Measurements from ENCODE around the gene TRPM2.
A peak's percentile ranks its signal among the peaks of the same experiment; 100 is the strongest.

TRPM2 gene

GRCh38 chr21:44427241-44428120, 74.1 kb downstream of the TRPM2 start:
- DNase-seq (ENCODE audit: low read depth in 2 of 2, low spot score in 1 of 2): no peak

GRCh38 chr21:44428281-44428960, 75.0 kb downstream of the TRPM2 start:
- peak in 1 of 2 donors; percentile 8 for DNase-seq (ENCODE audit: low read depth in 2 of 2, low spot score in 1 of 2)

- DNase-seq (ENCODE audit: low read depth in 2 of 2, low spot score in 1 of 2): no peak
Measured at GRCh38 chr21:44429894-44430293, 76.5 kb downstream of the TRPM2 start.

GRCh38 chr21:44431300-44431699, 77.9 kb downstream of the TRPM2 start:
- no peak for DNase-seq (ENCODE audit: low read depth in 2 of 2, low spot score in 1 of 2)

- no peak for DNase-seq (ENCODE audit: low read depth in 2 of 2, low spot score in 1 of 2)
Measured at GRCh38 chr21:44432841-44433790, 79.7 kb downstream of the TRPM2 start.

- DNase-seq (ENCODE audit: low read depth in 2 of 2, low spot score in 1 of 2): no peak
Measured at GRCh38 chr21:44433791-44434567, 80.6 kb downstream of the TRPM2 start.

- DNase-seq (ENCODE audit: low read depth in 2 of 2, low spot score in 1 of 2): no peak
Measured at GRCh38 chr21:44434568-44434925, 81.1 kb downstream of the TRPM2 start.

GRCh38 chr21:44434936-44435635, 81.7 kb downstream of the TRPM2 start:
- no peak for DNase-seq (ENCODE audit: low read depth in 2 of 2, low spot score in 1 of 2)

- no peak for DNase-seq (ENCODE audit: low read depth in 2 of 2, low spot score in 1 of 2)
Measured at GRCh38 chr21:44436111-44436611, 82.7 kb downstream of the TRPM2 start.

- no peak for DNase-seq (ENCODE audit: low read depth in 2 of 2, low spot score in 1 of 2)
Measured at GRCh38 chr21:44436958-44437357, 83.5 kb downstream of the TRPM2 start.

GRCh38 chr21:44437371-44437695, 83.9 kb downstream of the TRPM2 start:
- DNase-seq (ENCODE audit: low read depth in 2 of 2, low spot score in 1 of 2): no peak

GRCh38 chr21:44437696-44438431, 84.4 kb downstream of the TRPM2 start:
- DNase-seq (ENCODE audit: low read depth in 2 of 2, low spot score in 1 of 2): no peak

GRCh38 chr21:44438531-44439210, 85.2 kb downstream of the TRPM2 start:
- no peak for DNase-seq (ENCODE audit: low read depth in 2 of 2, low spot score in 1 of 2)

GRCh38 chr21:44439211-44439600, 85.8 kb downstream of the TRPM2 start:
- no peak for DNase-seq (ENCODE audit: low read depth in 2 of 2, low spot score in 1 of 2)

- DNase-seq (ENCODE audit: low read depth in 2 of 2, low spot score in 1 of 2): no peak
Measured at GRCh38 chr21:44440241-44441040, 87.0 kb downstream of the TRPM2 start.

- no peak for DNase-seq (ENCODE audit: low read depth in 2 of 2, low spot score in 1 of 2)
Measured at GRCh38 chr21:44441041-44441400, 87.6 kb downstream of the TRPM2 start.

GRCh38 chr21:44441581-44442265, 88.3 kb downstream of the TRPM2 start:
- no peak for DNase-seq (ENCODE audit: low read depth in 2 of 2, low spot score in 1 of 2)
